H1 (cell line): ENCODE data around the gene DIAPH1. TPM values are rescaled to one million over a fixed set of nuclear protein-coding genes. Genes with fewer than 3 reads are reported as not detected.

Source experiments
- CREB1 ChIP-seq: IDR thresholded peaks from 2 replicates; pipeline ENCODE4 v1.6.1; 2012; ENCODE audit warnings: inconsistent platforms
- CTBP2 ChIP-seq: IDR thresholded peaks from 2 replicates; pipeline ENCODE4 v1.7.0; 2011; ENCODE audit warnings: borderline replicate concordance, mild to moderate bottlenecking, moderate library complexity, mixed read lengths, low read length; ENCODE audit not compliant: insufficient read depth, insufficient read length
- CTCF ChIP-seq, 3 experiments: IDR thresholded peaks; 1 replicate in 2 of 3; 2 replicates in 1 of 3; pipeline versions ENCODE4 v1.5.1 to v1.6.1; 2011; ENCODE audit warnings: low read length in 3 of 3, mild to moderate bottlenecking in 3 of 3, inconsistent platforms in 2 of 3, low read depth in 1 of 3, moderate library complexity in 1 of 3; ENCODE audit not compliant: insufficient read depth in 1 of 3; ENCODE audit errors: control extremely low read depth in 1 of 3
- E2F6 ChIP-seq: IDR thresholded peaks from 2 replicates; pipeline ENCODE4 v1.6.1; 2012; ENCODE audit warnings: inconsistent platforms
- EGR1 ChIP-seq: IDR thresholded peaks from 2 replicates; pipeline ENCODE4 v1.6.1; 2011; ENCODE audit warnings: low read depth, low read length, borderline replicate concordance
- EP300 ChIP-seq, 2 experiments: IDR thresholded peaks; 1 replicate in 1 of 2; 2 replicates in 1 of 2; pipeline ENCODE4 v1.6.1; 2011 to 2012; ENCODE audit warnings: low read depth in 2 of 2, low read length in 2 of 2, mild to moderate bottlenecking in 2 of 2, borderline replicate concordance in 1 of 2, inconsistent platforms in 1 of 2, moderate library complexity in 1 of 2
- JUN ChIP-seq: IDR thresholded peaks from 2 replicates; pipeline ENCODE4 v1.6.1; 2011; ENCODE audit warnings: low read depth, mild to moderate bottlenecking, improper control_type of control experiment, low read length
- JUND ChIP-seq: IDR thresholded peaks from 2 replicates; pipeline ENCODE4 v1.6.1; 2011; ENCODE audit warnings: mild to moderate bottlenecking, improper control_type of control experiment, low read length
- KDM5A ChIP-seq: fragments of 200-600 bp; IDR thresholded peaks from 2 replicates; pipeline ENCODE4 v1.7.1; 2012; ENCODE audit warnings: mild to moderate bottlenecking, low read length, inconsistent platforms, mixed read lengths
- MAX ChIP-seq: IDR thresholded peaks from 2 replicates; pipeline ENCODE4 v1.6.1; 2012; ENCODE audit warnings: inconsistent platforms
- POLR2A ChIP-seq, 2 experiments: IDR thresholded peaks; 1 replicate in 1 of 2; 2 replicates in 1 of 2; pipeline ENCODE4 v1.6.1; 2011; ENCODE audit warnings: low read depth in 2 of 2, low read length in 2 of 2, mild to moderate bottlenecking in 2 of 2; ENCODE audit errors: control extremely low read depth in 1 of 2
- POLR2AphosphoS5 ChIP-seq: IDR thresholded peaks from 2 replicates; pipeline ENCODE4 v1.6.1; 2011; ENCODE audit warnings: low read depth, low read length
- SRF ChIP-seq: IDR thresholded peaks from 2 replicates; pipeline ENCODE4 v1.6.1; 2011; ENCODE audit warnings: mild to moderate bottlenecking, low read depth, low read length, moderate library complexity
- TAF7 ChIP-seq: optimal IDR thresholded peaks from 2 replicates; pipeline ENCODE3; 2011; ENCODE audit warnings: low read depth, mild to moderate bottlenecking, inconsistent platforms, low read length, moderate library complexity, borderline replicate concordance
- TBP ChIP-seq: IDR thresholded peaks from 2 replicates; pipeline ENCODE4 v1.6.1; 2011; ENCODE audit warnings: low read depth, low read length, improper control_type of control experiment
- TCF12 ChIP-seq: IDR thresholded peaks from 2 replicates; pipeline ENCODE4 v1.6.1; 2011; ENCODE audit warnings: low read depth, mild to moderate bottlenecking, low read length
- TEAD4 ChIP-seq: IDR thresholded peaks from 2 replicates; pipeline ENCODE4 v1.6.1; 2012; ENCODE audit warnings: low read depth, low read length, inconsistent platforms, mixed read lengths
- YY1 ChIP-seq: IDR thresholded peaks from 2 replicates; pipeline ENCODE4 v1.6.1; 2011; ENCODE audit warnings: low read depth, mild to moderate bottlenecking, low read length
- ZNF274 ChIP-seq: IDR thresholded peaks from 2 replicates; pipeline ENCODE4 v1.7.0; 2012; ENCODE audit warnings: low read length, borderline replicate concordance; ENCODE audit errors: extremely low read depth
- polyA plus RNA-seq, 7 experiments: library from polyadenylated mRNA; depleted of rRNA in 3 of 7; stranded (reverse) in 5 of 7; unstranded in 2 of 7; fragments of >200 nt in 5 of 7; fragments of 200-250 nt in 2 of 7; gene quantifications; 1 replicate in 5 of 7; 2 replicates in 1 of 7; 4 replicates in 1 of 7; pipeline versions ENCODE4 v1.2.1 to v1.2.3, GENCODE V29; 2011 to 2013; ENCODE audit warnings: missing spikeins in 2 of 7, mixed read lengths in 2 of 7
- total RNA-seq: library from RNA; stranded (reverse); fragmentation: NEBNext Ultra II Directional; extraction: Animal tissue kit (Norgen Biotek cat#: 25700); gene quantifications from 2 replicates; pipeline ENCODE4 v1.2.1, GENCODE V29; 2021

DIAPH1 gene
- total and polyA plus RNA-seq, 2 of the 8 experiments (the other 6 are each of a cell fraction or from before 2014, with no cell fraction given) = 61.2 to 114 TPM

- TF ChIP-seq EP300 (IDR thresholded peaks at IDR 0.05; ENCODE audit: borderline replicate concordance in 1 of 2, low read depth in 2 of 2, low read length in 2 of 2) = peak in 1 of 2 experiments; percentile 54; a peak in 1 of 3 replicates
- 0 out of 2 replicates have a peak, but pooled peaks have one; percentile 38 for TF ChIP-seq JUND
- TF ChIP-seq YY1 = peak; percentile 100
- 0 out of 2 replicates have a peak, but pooled peaks have one; percentile 7 for TF ChIP-seq MAX
- TF ChIP-seq CREB1 = peak; percentile 74; the same call in 1 of the 2 replicates
- peak; percentile 44 to 60 for TF ChIP-seq POLR2A (IDR thresholded peaks at IDR 0.05; ENCODE audit: control extremely low read depth in 1 of 2, low read depth in 2 of 2, low read length in 2 of 2)
- 0 out of 2 replicates have a peak, but pooled peaks have one; percentile 42 for TF ChIP-seq TBP
- peak; percentile 73 for TF ChIP-seq POLR2AphosphoS5
- TF ChIP-seq CTBP2 = no peak
- TF ChIP-seq TAF7 = peak; percentile 25
- TF ChIP-seq JUN = no peak
- TF ChIP-seq ZNF274 = no peak
- TF ChIP-seq E2F6 = 0 out of 2 replicates have a peak, but pooled peaks have one; percentile 15
- TF ChIP-seq EGR1 = peak; percentile 45; the same call in 1 of the 2 replicates
- TF ChIP-seq KDM5A = no peak
- TF ChIP-seq CTCF (IDR thresholded peaks at IDR 0.05; ENCODE audit: control extremely low read depth in 1 of 3, insufficient read depth in 1 of 3, low read depth in 1 of 3, low read length in 3 of 3) = peak; percentile 65 to 85 (median 81)
- TF ChIP-seq SRF = 0 out of 2 replicates have a peak, but pooled peaks have one; percentile 36
- TF ChIP-seq TEAD4 = peak; percentile 89
- no peak for TF ChIP-seq TCF12
Observed at GRCh38 chr5:141557681-141558136, 61.1 kb downstream of the DIAPH1 start (continued).
